Endothelial cell (in vitro differentiated cells): Measurements from ENCODE around the gene GBX1. TPM values are rescaled to one million over a fixed set of nuclear protein-coding genes. Genes with fewer than 3 reads are reported as not detected.

Source experiments
- DNase-seq: peaks from one replicate; pipeline ENCODE4 v3.0.0; 2021; ENCODE audit warnings: low spot score
- H3K27ac Mint-ChIP-seq: one replicate; pipeline ENCODE4 v1.8.0; 2021; ENCODE audit warnings: mixed read lengths, inconsistent platforms; ENCODE audit not compliant: unreplicated experiment
- H3K27me3 Mint-ChIP-seq: one replicate; pipeline ENCODE4 v1.8.0; 2021; ENCODE audit warnings: mild to moderate bottlenecking, moderate library complexity, mixed read lengths, inconsistent platforms; ENCODE audit not compliant: unreplicated experiment
- H3K36me3 Mint-ChIP-seq: one replicate; pipeline ENCODE4 v1.8.0; 2021; ENCODE audit warnings: mild to moderate bottlenecking, low read depth, mixed read lengths, inconsistent platforms; ENCODE audit not compliant: unreplicated experiment
- H3K4me1 Mint-ChIP-seq: one replicate; pipeline ENCODE4 v1.8.0; 2021; ENCODE audit warnings: mild to moderate bottlenecking, mixed read lengths, inconsistent platforms; ENCODE audit not compliant: unreplicated experiment
- H3K4me3 Mint-ChIP-seq: one replicate; pipeline ENCODE4 v1.8.0; 2021; ENCODE audit warnings: mild to moderate bottlenecking, mixed read lengths, inconsistent platforms; ENCODE audit not compliant: unreplicated experiment
- H3K9me3 Mint-ChIP-seq: one replicate; pipeline ENCODE4 v1.8.0; 2021; ENCODE audit warnings: mixed read lengths, inconsistent platforms; ENCODE audit not compliant: unreplicated experiment
- total RNA-seq: library from RNA; stranded (reverse); fragmentation: NEBNext Ultra II Directional; extraction: Animal tissue kit (Norgen Biotek cat#: 25700); gene quantifications from one replicate; pipeline ENCODE4 v1.2.1, GENCODE V29; 2021; ENCODE audit not compliant: unreplicated experiment
- TF ChIP-seq, protein P1 (sequence below): fragments of 200-600 bp; sonication (generic); IDR thresholded peaks from one replicate; pipeline ENCODE4 v1.5.0; 2021; ENCODE audit warnings: antibody characterized with exemption; ENCODE audit not compliant: unreplicated experiment

GBX1 gene
- total RNA-seq, 1 donor from 2014 or later: 13.8 TPM

GRCh38 chr7:151181011-151181431, 13.5 kb upstream of the GBX1 start:
- DNase-seq: no peak
- Mint-ChIP-seq H3K27me3 (peaks cover 13% of the 10 kb centered on the region), H3K4me3 (no peak overlapping the region)

GRCh38 chr7:151179946-151180345, 12.5 kb upstream of the GBX1 start:
- TF ChIP-seq, protein P1, sequence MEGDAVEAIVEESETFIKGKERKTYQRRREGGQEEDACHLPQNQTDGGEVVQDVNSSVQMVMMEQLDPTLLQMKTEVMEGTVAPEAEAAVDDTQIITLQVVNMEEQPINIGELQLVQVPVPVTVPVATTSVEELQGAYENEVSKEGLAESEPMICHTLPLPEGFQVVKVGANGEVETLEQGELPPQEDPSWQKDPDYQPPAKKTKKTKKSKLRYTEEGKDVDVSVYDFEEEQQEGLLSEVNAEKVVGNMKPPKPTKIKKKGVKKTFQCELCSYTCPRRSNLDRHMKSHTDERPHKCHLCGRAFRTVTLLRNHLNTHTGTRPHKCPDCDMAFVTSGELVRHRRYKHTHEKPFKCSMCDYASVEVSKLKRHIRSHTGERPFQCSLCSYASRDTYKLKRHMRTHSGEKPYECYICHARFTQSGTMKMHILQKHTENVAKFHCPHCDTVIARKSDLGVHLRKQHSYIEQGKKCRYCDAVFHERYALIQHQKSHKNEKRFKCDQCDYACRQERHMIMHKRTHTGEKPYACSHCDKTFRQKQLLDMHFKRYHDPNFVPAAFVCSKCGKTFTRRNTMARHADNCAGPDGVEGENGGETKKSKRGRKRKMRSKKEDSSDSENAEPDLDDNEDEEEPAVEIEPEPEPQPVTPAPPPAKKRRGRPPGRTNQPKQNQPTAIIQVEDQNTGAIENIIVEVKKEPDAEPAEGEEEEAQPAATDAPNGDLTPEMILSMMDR: no peak
- Mint-ChIP-seq H3K9me3 (no peaks in the 10 kb centered on the region), H3K27me3 (peaks cover 11% of the 10 kb centered on the region), H3K36me3 (no peaks in the 10 kb centered on the region), H3K27ac (peak overlapping the region; percentile 11), H3K4me1 (peaks cover 9% of the 10 kb centered on the region), H3K4me3 (no peak overlapping the region)
- DNase-seq: no peak

More at GRCh38 chr7:151181011-151181431, 13.5 kb upstream of the GBX1 start:
- Mint-ChIP-seq H3K9me3 (no peaks in the 10 kb centered on the region), H3K27ac (no peak overlapping the region), H3K4me1 (peaks cover 9% of the 10 kb centered on the region), H3K36me3 (no peaks in the 10 kb centered on the region)
- TF ChIP-seq, protein P1: no peak

GRCh38 chr7:151179287-151179860, 11.9 kb upstream of the GBX1 start:
- peak overlapping the region; percentile 11 for H3K27ac Mint-ChIP-seq
- no peaks in the 10 kb centered on the region for H3K9me3 Mint-ChIP-seq
- no peaks in the 10 kb centered on the region for H3K36me3 Mint-ChIP-seq
- TF ChIP-seq, protein P1: no peak
- DNase-seq: no peak
- H3K4me1 Mint-ChIP-seq: peaks cover 9% of the 10 kb centered on the region
- H3K4me3 Mint-ChIP-seq: no peak overlapping the region
- peaks cover 14% of the 10 kb centered on the region for H3K27me3 Mint-ChIP-seq

DNA sequence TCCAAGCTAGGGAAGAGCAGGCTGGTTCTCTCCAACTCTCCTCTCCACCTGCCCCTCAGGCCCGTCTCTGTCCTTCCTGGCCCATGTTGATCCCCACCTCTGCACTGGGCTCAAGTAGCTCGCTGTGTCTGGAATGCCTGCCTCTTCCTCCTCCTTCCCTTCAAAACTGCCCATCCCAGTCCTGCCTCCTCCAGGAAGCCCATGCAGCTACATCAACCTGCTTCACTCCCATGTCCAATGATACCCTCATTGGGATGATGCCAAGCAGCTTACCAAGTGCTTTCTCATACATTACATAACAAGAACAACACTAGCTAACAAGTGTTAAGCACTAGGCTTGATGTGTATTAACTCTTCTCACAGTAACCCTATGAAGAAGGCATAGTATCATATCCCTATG, 11.3 kb upstream of the GBX1 start:
- Mint-ChIP-seq H3K27me3 (peaks cover 14% of the 10 kb centered on the region), H3K4me1 (peaks cover 9% of the 10 kb centered on the region), H3K36me3 (no peaks in the 10 kb centered on the region), H3K27ac (no peak overlapping the region), H3K4me3 (no peak overlapping the region), H3K9me3 (no peaks in the 10 kb centered on the region)
- DNase-seq: no peak
- TF ChIP-seq, protein P1: no peak

GRCh38 chr7:151178236-151178635, 10.7 kb upstream of the GBX1 start:
- Mint-ChIP-seq H3K27ac (no peak overlapping the region), H3K36me3 (peaks cover 5% of the 10 kb centered on the region), H3K27me3 (peaks cover 16% of the 10 kb centered on the region), H3K9me3 (no peaks in the 10 kb centered on the region), H3K4me1 (peaks cover 9% of the 10 kb centered on the region), H3K4me3 (no peak overlapping the region)
- DNase-seq: no peak
- TF ChIP-seq, protein P1: no peak
